BLaER1 (cell line): ENCODE data around the gene OR2T10.
"Not testable (repeated sequence)": the region's sequence is repeated elsewhere in the genome, so short reads cannot be mapped to it uniquely, and the experiment has no call there.

Source experiments
- H3K27ac ChIP-seq: shearing (Covaris generic); formaldehyde crosslinking; 2 replicates; pipeline ENCODE4 v1.8.1; 2022
- H3K27me3 ChIP-seq: shearing (Covaris generic); formaldehyde crosslinking; 2 replicates; pipeline ENCODE4 v1.8.1; 2022
- H3K36me3 ChIP-seq: shearing (Covaris generic); formaldehyde crosslinking; 2 replicates; pipeline ENCODE4 v1.8.1; 2022
- H3K4me1 ChIP-seq: shearing (Covaris generic); formaldehyde crosslinking; 2 replicates; pipeline ENCODE4 v1.8.1; 2022
- H3K4me2 ChIP-seq: shearing (Covaris generic); formaldehyde crosslinking; 2 replicates; pipeline ENCODE4 v1.8.1; 2022
- H3K4me3 ChIP-seq: shearing (Covaris generic); formaldehyde crosslinking; 2 replicates; pipeline ENCODE4 v1.8.1; 2022
- H3K9ac ChIP-seq: shearing (Covaris generic); formaldehyde crosslinking; 2 replicates; pipeline ENCODE4 v1.8.1; 2022
- H3K9me3 ChIP-seq: shearing (Covaris generic); formaldehyde crosslinking; 2 replicates; pipeline ENCODE4 v1.8.1; 2022
- H4K20me1 ChIP-seq: shearing (Covaris generic); formaldehyde crosslinking; 2 replicates; pipeline ENCODE4 v1.8.1; 2022
- Cebpa-rat ChIP-seq: shearing (Covaris generic); IDR thresholded peaks from 2 replicates; pipeline ENCODE4 v1.8.1; 2022

The OR2T10 gene

GRCh38 chr1:248599396-248599795, 1.9 kb upstream of the OR2T10 start:
- H3K4me1 ChIP-seq, result peaks cover 5% of the 10 kb centered on the region; the same call in 1 of the 2 replicates
- no peaks in the 10 kb centered on the region for H3K27me3 ChIP-seq
- no peaks in the 10 kb centered on the region for H3K36me3 ChIP-seq
- H3K4me2 ChIP-seq, result no peak overlapping the region
- no peak for TF ChIP-seq Cebpa-rat
- H3K9me3 ChIP-seq, result 0 out of 2 replicates have a peak, but pooled peaks cover 4% of the 10 kb centered on the region
- no peak overlapping the region for H3K27ac ChIP-seq
- no peak overlapping the region for H3K4me3 ChIP-seq
- no peaks in the 10 kb centered on the region for H4K20me1 ChIP-seq
- no peak overlapping the region for H3K9ac ChIP-seq

- TF ChIP-seq Cebpa-rat, result no peak
- Histone ChIP-seq H3K27ac (no peak overlapping the region), H4K20me1 (no peaks in the 10 kb centered on the region), H3K4me2 (no peak overlapping the region), H3K4me3 (no peak overlapping the region), H3K4me1 (peaks cover 5% of the 10 kb centered on the region; the same call in 1 of the 2 replicates), H3K9ac (no peak overlapping the region), H3K27me3 (no peaks in the 10 kb centered on the region), H3K9me3 (no peaks in the 10 kb centered on the region), H3K36me3 (no peaks in the 10 kb centered on the region)
Measured at GRCh38 chr1:248596615-248597014, 885 bp downstream of the OR2T10 start.

- no peaks in the 10 kb centered on the region for H4K20me1 ChIP-seq
- H3K36me3 ChIP-seq, result no peaks in the 10 kb centered on the region
- H3K9me3 ChIP-seq, result no peaks in the 10 kb centered on the region
- no peaks in the 10 kb centered on the region for H3K27me3 ChIP-seq
- H3K9ac ChIP-seq, result no peak overlapping the region
- H3K4me3 ChIP-seq, result no peak overlapping the region
- TF ChIP-seq Cebpa-rat, result no peak
- H3K4me1 ChIP-seq, result peaks cover 5% of the 10 kb centered on the region; the same call in 1 of the 2 replicates
- no peak overlapping the region for H3K27ac ChIP-seq
- H3K4me2 ChIP-seq, result no peak overlapping the region
Measured at GRCh38 chr1:248593226-248593625, 4.3 kb downstream of the OR2T10 start.

GRCh38 chr1:248592655-248593054, 4.8 kb downstream of the OR2T10 start:
- no peak for TF ChIP-seq Cebpa-rat
- H3K4me2 ChIP-seq, result no peak overlapping the region
- H3K27me3 ChIP-seq, result no peaks in the 10 kb centered on the region
- H4K20me1 ChIP-seq, result no peaks in the 10 kb centered on the region
- peaks cover 5% of the 10 kb centered on the region; the same call in 1 of the 2 replicates for H3K4me1 ChIP-seq
- no peak overlapping the region for H3K27ac ChIP-seq
- no peaks in the 10 kb centered on the region for H3K36me3 ChIP-seq
- no peak overlapping the region for H3K4me3 ChIP-seq
- no peaks in the 10 kb centered on the region for H3K9me3 ChIP-seq
- no peak overlapping the region for H3K9ac ChIP-seq

GRCh38 chr1:248590055-248590454, 7.4 kb downstream of the OR2T10 start:
- Histone ChIP-seq H3K4me1 (no peaks in the 10 kb centered on the region), H3K27ac (no peak overlapping the region), H3K36me3 (no peaks in the 10 kb centered on the region), H4K20me1 (no peaks in the 10 kb centered on the region), H3K9ac (no peak overlapping the region), H3K27me3 (no peaks in the 10 kb centered on the region), H3K4me2 (no peak overlapping the region), H3K9me3 (no peaks in the 10 kb centered on the region), H3K4me3 (no peak overlapping the region)
- no peak for TF ChIP-seq Cebpa-rat

GRCh38 chr1:248589334-248589733, 8.2 kb downstream of the OR2T10 start:
- no peaks in the 10 kb centered on the region for H3K36me3 ChIP-seq
- H3K27me3 ChIP-seq, result no peaks in the 10 kb centered on the region
- H4K20me1 ChIP-seq, result no peaks in the 10 kb centered on the region
- H3K27ac ChIP-seq, result no peak overlapping the region
- H3K9ac ChIP-seq, result no peak overlapping the region
- H3K4me3 ChIP-seq, result no peak overlapping the region
- H3K4me1 ChIP-seq, result no peaks in the 10 kb centered on the region
- TF ChIP-seq Cebpa-rat, result no peak
- H3K9me3 ChIP-seq, result no peaks in the 10 kb centered on the region
- no peak overlapping the region for H3K4me2 ChIP-seq

- H3K4me3 ChIP-seq, result no peak overlapping the region
- no peak overlapping the region for H3K27ac ChIP-seq
- H3K27me3 ChIP-seq, result no peaks in the 10 kb centered on the region
- H3K36me3 ChIP-seq, result no peaks in the 10 kb centered on the region
- H3K4me1 ChIP-seq, result no peaks in the 10 kb centered on the region
- no peak overlapping the region for H3K9ac ChIP-seq
- no peaks in the 10 kb centered on the region for H3K9me3 ChIP-seq
- no peak for TF ChIP-seq Cebpa-rat
- no peaks in the 10 kb centered on the region for H4K20me1 ChIP-seq
- no peak overlapping the region for H3K4me2 ChIP-seq
Measured at GRCh38 chr1:248585266-248585665, 12.2 kb downstream of the OR2T10 start.

- no peaks in the 10 kb centered on the region for H3K36me3 ChIP-seq
- H4K20me1 ChIP-seq, result no peaks in the 10 kb centered on the region
- no peak overlapping the region for H3K4me2 ChIP-seq
- H3K27ac ChIP-seq, result no peak overlapping the region
- no peak for TF ChIP-seq Cebpa-rat
- no peak overlapping the region for H3K9ac ChIP-seq
- H3K9me3 ChIP-seq, result no peaks in the 10 kb centered on the region
- H3K4me3 ChIP-seq, result no peak overlapping the region
- H3K4me1 ChIP-seq, result no peaks in the 10 kb centered on the region
- H3K27me3 ChIP-seq, result no peaks in the 10 kb centered on the region
Measured at GRCh38 chr1:248576260-248576980, 21.1 kb downstream of the OR2T10 start.

- H3K9me3 ChIP-seq, H3K4me3 ChIP-seq, H3K36me3 ChIP-seq, H3K4me1 ChIP-seq, H3K27ac ChIP-seq, H3K4me2 ChIP-seq, H4K20me1 ChIP-seq, H3K27me3 ChIP-seq, H3K9ac ChIP-seq: not testable (repeated sequence)
Measured at GRCh38 chr1:248574657-248575056, 22.8 kb downstream of the OR2T10 start, which contains the start of gene OR2T34. Gene OR2T34 (minus strand): TSS chr1:248574757. CDS start chr1:248574757, 0 bp downstream.

- not testable (repeated sequence) for H3K36me3 ChIP-seq, H3K27me3 ChIP-seq, H3K9me3 ChIP-seq, H3K27ac ChIP-seq, H3K9ac ChIP-seq, H3K4me2 ChIP-seq, H4K20me1 ChIP-seq, H3K4me3 ChIP-seq, H3K4me1 ChIP-seq
Measured at GRCh38 chr1:248573856-248574255, 23.6 kb downstream of the OR2T10 start.

GRCh38 chr1:248572049-248572448, 25.5 kb downstream of the OR2T10 start:
- not testable (repeated sequence) for H3K4me1 ChIP-seq, H3K9ac ChIP-seq, H3K36me3 ChIP-seq, H3K27me3 ChIP-seq, H4K20me1 ChIP-seq, H3K27ac ChIP-seq, H3K4me3 ChIP-seq, H3K9me3 ChIP-seq, H3K4me2 ChIP-seq

GRCh38 chr1:248570811-248571210, 26.7 kb downstream of the OR2T10 start:
- not testable (repeated sequence) for H3K4me2 ChIP-seq, H3K4me1 ChIP-seq, H3K27ac ChIP-seq, H3K4me3 ChIP-seq, H4K20me1 ChIP-seq, H3K36me3 ChIP-seq, H3K9ac ChIP-seq, H3K27me3 ChIP-seq, H3K9me3 ChIP-seq

- not testable (repeated sequence) for H3K4me3 ChIP-seq, H4K20me1 ChIP-seq, H3K27ac ChIP-seq
Measured at GRCh38 chr1:248569049-248569448, 28.5 kb downstream of the OR2T10 start.

GRCh38 chr1:248565530-248566373, 31.7 kb downstream of the OR2T10 start:
- H3K27me3 ChIP-seq, H3K4me1 ChIP-seq, H3K9ac ChIP-seq, H3K36me3 ChIP-seq, H4K20me1 ChIP-seq, H3K27ac ChIP-seq, H3K9me3 ChIP-seq, H3K4me2 ChIP-seq, H3K4me3 ChIP-seq: not testable (repeated sequence)

More at GRCh38 chr1:248569049-248569448, 28.5 kb downstream of the OR2T10 start:
- not testable (repeated sequence) for H3K4me2 ChIP-seq, H3K27me3 ChIP-seq, H3K9ac ChIP-seq, H3K4me1 ChIP-seq, H3K36me3 ChIP-seq, H3K9me3 ChIP-seq
